Fibroblast of lung (primary cell): ENCODE measurements around the gene PATJ. TPM values are rescaled to one million over a fixed set of nuclear protein-coding genes. Genes with fewer than 3 reads are reported as not detected.

ENCODE experiments used
- DNase-seq, 2 donors: peaks; one replicate each; pipeline versions ENCODE4 v3.0.0 to v3.0.0-alpha.2; 2010; ENCODE audit warnings: low read depth in 2 of 2
- H2AFZ ChIP-seq: 2 replicates; pipeline ENCODE4 v1.5.1; 2012; ENCODE audit warnings: low read length, control low read depth, inconsistent platforms
- H3K27ac ChIP-seq: 2 replicates; pipeline ENCODE4 v1.5.1; 2011; ENCODE audit warnings: low read length, control low read depth; ENCODE audit not compliant: insufficient read depth
- H3K27me3 ChIP-seq: 2 replicates; pipeline ENCODE4 v1.5.1; 2011; ENCODE audit warnings: mild to moderate bottlenecking, low read length; ENCODE audit not compliant: control insufficient read depth, insufficient read depth
- H3K36me3 ChIP-seq: 2 replicates; pipeline ENCODE4 v1.5.1; 2011; ENCODE audit warnings: low read length; ENCODE audit not compliant: control insufficient read depth, insufficient read depth
- H3K4me1 ChIP-seq: 2 replicates; pipeline ENCODE4 v1.5.1; 2011; ENCODE audit warnings: low read length; ENCODE audit not compliant: control insufficient read depth, insufficient read depth; ENCODE audit errors: extremely low read depth
- H3K4me2 ChIP-seq: 2 replicates; pipeline ENCODE4 v1.5.1; 2011; ENCODE audit warnings: low read length, control low read depth; ENCODE audit not compliant: insufficient read depth; ENCODE audit errors: extremely low read depth
- H3K4me3 ChIP-seq, 4 experiments: fragments of 200-600 bp in 1 of 4; sonication (generic) in 1 of 4; replicated peaks in 1 of 4; 2 replicates each; pipeline ENCODE4 v1.5.1; 2011 to 2016; ENCODE audit warnings: low read length in 4 of 4, low read depth in 3 of 4, mild to moderate bottlenecking in 3 of 4, control low read depth in 2 of 4, inconsistent platforms in 1 of 4, mixed read lengths in 1 of 4; ENCODE audit not compliant: insufficient read depth in 1 of 4; ENCODE audit errors: control extremely low read depth in 1 of 4
- H3K79me2 ChIP-seq: 2 replicates; pipeline ENCODE4 v1.5.1; 2012; ENCODE audit warnings: mild to moderate bottlenecking, low read length, inconsistent platforms; ENCODE audit not compliant: control insufficient read depth, insufficient read depth
- H3K9ac ChIP-seq: 2 replicates; pipeline ENCODE4 v1.5.1; 2011; ENCODE audit warnings: mild to moderate bottlenecking, low read length, control low read depth; ENCODE audit not compliant: insufficient read depth
- H3K9me3 ChIP-seq: 2 replicates; pipeline ENCODE4 v1.5.1; 2012; ENCODE audit warnings: low read depth, low read length; ENCODE audit not compliant: control insufficient read depth, insufficient read depth
- H4K20me1 ChIP-seq: 2 replicates; pipeline ENCODE4 v1.5.1; 2011; ENCODE audit warnings: low read length; ENCODE audit not compliant: control insufficient read depth, insufficient read depth; ENCODE audit errors: extremely low read depth
- EZH2 ChIP-seq: IDR thresholded peaks from 2 replicates; pipeline ENCODE4 v1.5.1; 2012; ENCODE audit warnings: low read length, control low read depth, mild to moderate bottlenecking; ENCODE audit errors: missing control alignments
- polyA plus RNA-seq, 2 donors: library from polyadenylated mRNA; depleted of rRNA in 1 of 2; stranded (reverse) in 1 of 2; unstranded in 1 of 2; fragments of >200 nt; gene quantifications; 2 replicates each; pipeline ENCODE4 v1.2.1, GENCODE V29; 2011 to 2012; ENCODE audit warnings: missing spikeins in 1 of 2
- total RNA-seq: library from RNA; depleted of rRNA; stranded (reverse); fragments of >200 nt; gene quantifications from 2 replicates; pipeline ENCODE4 v1.2.1, GENCODE V29; 2014
- TF ChIP-seq, protein P1 (sequence below), 2 donors: IDR thresholded peaks in 1 of 2; conservative IDR thresholded peaks in 1 of 2; 1 replicate in 1 of 2; 2 replicates in 1 of 2; pipeline ENCODE4 v1.5.1; 2011 to 2012; ENCODE audit warnings: low read length in 2 of 2, control low read depth in 1 of 2, inconsistent platforms in 1 of 2, low read depth in 1 of 2, mild to moderate bottlenecking in 1 of 2

PATJ gene
- total and polyA plus RNA-seq, 2 donors (not counting 1 experiment from before 2014, with no cell fraction given) = 2.5 to 12.4 TPM

DNA sequence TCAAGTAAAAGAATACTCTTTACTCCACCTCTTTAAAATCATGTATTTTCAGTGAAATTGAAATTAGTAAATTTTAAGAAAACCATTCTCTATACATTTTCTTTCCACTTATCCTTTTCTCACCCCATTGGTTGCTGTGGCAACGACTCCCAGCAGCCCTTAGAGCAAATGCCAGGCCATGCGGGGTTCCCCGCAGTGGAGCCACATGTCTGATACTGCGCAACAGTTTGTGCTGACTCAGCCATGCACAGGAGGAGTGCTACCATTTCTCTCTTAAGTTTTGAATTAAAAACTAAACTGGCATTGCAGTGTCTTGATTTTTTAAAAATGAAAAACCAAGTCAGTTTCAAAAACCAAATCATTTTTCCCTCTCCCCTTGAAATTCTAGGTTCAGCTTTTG is 238.3 kb downstream of the PATJ start:
- H3K27me3 ChIP-seq = no peaks in the 10 kb centered on the region
- H3K9ac ChIP-seq = no peak overlapping the region
- no peak for TF ChIP-seq EZH2
- TF ChIP-seq, protein P1, sequence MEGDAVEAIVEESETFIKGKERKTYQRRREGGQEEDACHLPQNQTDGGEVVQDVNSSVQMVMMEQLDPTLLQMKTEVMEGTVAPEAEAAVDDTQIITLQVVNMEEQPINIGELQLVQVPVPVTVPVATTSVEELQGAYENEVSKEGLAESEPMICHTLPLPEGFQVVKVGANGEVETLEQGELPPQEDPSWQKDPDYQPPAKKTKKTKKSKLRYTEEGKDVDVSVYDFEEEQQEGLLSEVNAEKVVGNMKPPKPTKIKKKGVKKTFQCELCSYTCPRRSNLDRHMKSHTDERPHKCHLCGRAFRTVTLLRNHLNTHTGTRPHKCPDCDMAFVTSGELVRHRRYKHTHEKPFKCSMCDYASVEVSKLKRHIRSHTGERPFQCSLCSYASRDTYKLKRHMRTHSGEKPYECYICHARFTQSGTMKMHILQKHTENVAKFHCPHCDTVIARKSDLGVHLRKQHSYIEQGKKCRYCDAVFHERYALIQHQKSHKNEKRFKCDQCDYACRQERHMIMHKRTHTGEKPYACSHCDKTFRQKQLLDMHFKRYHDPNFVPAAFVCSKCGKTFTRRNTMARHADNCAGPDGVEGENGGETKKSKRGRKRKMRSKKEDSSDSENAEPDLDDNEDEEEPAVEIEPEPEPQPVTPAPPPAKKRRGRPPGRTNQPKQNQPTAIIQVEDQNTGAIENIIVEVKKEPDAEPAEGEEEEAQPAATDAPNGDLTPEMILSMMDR (conservative IDR thresholded peaks at IDR 0.05 in 1 of 2, IDR thresholded peaks at IDR 0.05 in 1 of 2; ENCODE audit: low read depth in 1 of 2, low read length in 2 of 2) = no peak
- no peaks in the 10 kb centered on the region for H3K79me2 ChIP-seq
- no peaks in the 10 kb centered on the region for H3K9me3 ChIP-seq
- H2AFZ ChIP-seq = no peak overlapping the region
- no peaks in the 10 kb centered on the region for H4K20me1 ChIP-seq
- H3K4me1 ChIP-seq = no peaks in the 10 kb centered on the region
- peak; percentile 2 to 34 for DNase-seq
- no peak overlapping the region for H3K4me2 ChIP-seq
- no peak overlapping the region for H3K27ac ChIP-seq
- H3K36me3 ChIP-seq = no peaks in the 10 kb centered on the region
- H3K4me3 ChIP-seq = no peak overlapping the region

DNA sequence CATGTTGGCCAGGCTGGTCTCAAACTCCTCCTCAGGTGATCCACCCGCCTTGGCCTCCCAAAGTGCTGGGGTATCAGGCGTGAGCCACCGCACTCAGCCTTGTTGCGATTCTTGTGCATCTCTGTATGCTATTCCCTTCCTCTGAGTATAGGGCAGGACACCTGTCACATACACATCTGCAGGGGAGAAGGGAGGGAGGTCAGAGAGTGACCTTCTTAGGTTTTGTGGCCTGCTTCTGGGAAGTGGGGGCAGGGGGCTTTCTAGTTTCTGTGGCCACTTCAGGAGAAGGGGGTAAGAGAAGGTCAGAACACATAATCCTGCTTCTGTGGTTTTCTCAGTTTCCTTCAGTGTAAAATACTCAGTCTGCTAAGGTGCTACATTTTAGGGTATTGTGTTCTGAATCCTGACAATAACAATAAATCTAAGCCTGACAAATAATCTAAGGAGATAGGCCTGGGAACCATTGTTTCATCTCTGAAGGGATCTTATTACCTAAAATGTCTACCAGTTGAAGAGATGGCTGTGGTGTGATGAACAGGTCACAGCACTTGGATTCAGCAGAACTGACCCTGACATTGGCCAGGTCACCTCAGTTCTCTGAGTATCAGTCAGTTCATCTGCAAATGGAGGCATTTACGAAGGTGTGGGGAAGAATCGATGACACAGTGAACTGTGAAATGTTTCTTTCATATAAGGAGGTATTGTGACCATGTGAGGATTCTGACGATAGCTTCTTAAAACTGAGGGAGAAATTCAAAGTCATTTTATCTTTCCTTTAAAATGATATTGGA is 239.8 kb downstream of the PATJ start:
- H3K27me3 ChIP-seq = no peaks in the 10 kb centered on the region

DNA sequence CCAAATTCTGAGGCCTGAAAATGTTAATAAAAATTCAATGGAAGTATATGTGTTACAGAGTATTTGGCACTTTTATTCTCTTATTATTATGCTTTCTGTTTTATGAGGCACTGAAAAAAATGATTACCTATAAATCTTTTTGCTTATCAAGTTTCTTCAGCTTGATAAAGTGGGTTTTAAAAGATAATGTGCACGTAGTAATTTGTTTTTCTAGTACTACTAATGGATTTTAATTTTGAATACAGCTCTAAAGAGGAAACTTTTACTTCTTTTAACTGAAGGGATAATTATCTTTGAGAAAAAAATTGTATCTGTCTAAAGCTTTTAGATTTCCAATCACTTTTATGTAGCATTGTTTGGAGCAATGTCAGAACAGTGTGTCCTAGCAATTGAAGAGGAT is 241.0 kb downstream of the PATJ start:
- TF ChIP-seq, protein P1 (conservative IDR thresholded peaks at IDR 0.05 in 1 of 2, IDR thresholded peaks at IDR 0.05 in 1 of 2; ENCODE audit: low read depth in 1 of 2, low read length in 2 of 2) = no peak
- TF ChIP-seq EZH2 = no peak
- no peaks in the 10 kb centered on the region for H3K79me2 ChIP-seq
- no peak overlapping the region for H3K27ac ChIP-seq
- no peak overlapping the region for H3K4me3 ChIP-seq
- no peaks in the 10 kb centered on the region for H3K4me1 ChIP-seq
- no peaks in the 10 kb centered on the region for H3K9me3 ChIP-seq
- DNase-seq = no peak
- H3K27me3 ChIP-seq = no peaks in the 10 kb centered on the region
- no peak overlapping the region for H3K4me2 ChIP-seq
- H2AFZ ChIP-seq = no peak overlapping the region
- no peaks in the 10 kb centered on the region for H3K36me3 ChIP-seq
- H3K9ac ChIP-seq = no peak overlapping the region
- no peaks in the 10 kb centered on the region for H4K20me1 ChIP-seq

More for the DNA sequence above, 239.8 kb downstream of the PATJ start:
- no peaks in the 10 kb centered on the region for H3K9me3 ChIP-seq
- H4K20me1 ChIP-seq = no peaks in the 10 kb centered on the region
- DNase-seq = no peak
- no peak overlapping the region for H3K4me2 ChIP-seq
- no peak overlapping the region for H3K4me3 ChIP-seq
- H3K9ac ChIP-seq = no peak overlapping the region
- H2AFZ ChIP-seq = no peak overlapping the region
- H3K36me3 ChIP-seq = no peaks in the 10 kb centered on the region
- H3K27ac ChIP-seq = no peak overlapping the region
- H3K4me1 ChIP-seq = no peaks in the 10 kb centered on the region
- TF ChIP-seq, protein P1 (conservative IDR thresholded peaks at IDR 0.05 in 1 of 2, IDR thresholded peaks at IDR 0.05 in 1 of 2; ENCODE audit: low read depth in 1 of 2, low read length in 2 of 2) = no peak
- TF ChIP-seq EZH2 = no peak
- no peaks in the 10 kb centered on the region for H3K79me2 ChIP-seq
